Measurements from ENCODE around the gene CRB3. TPM values are rescaled to one million over a fixed set of nuclear protein-coding genes. Genes with fewer than 3 reads are reported as not detected.

Gene CRB3
- total RNA-seq, 4 donors from 2014 or later, result 0.75 TPM; not detected in 3

- H3K9me3 ChIP-seq, result no peaks in the 10 kb centered on the region
- no peaks in the 10 kb centered on the region for H3K4me1 ChIP-seq
- no peak overlapping the region for H3K4me3 ChIP-seq
- H3K27me3 ChIP-seq, result peaks cover 21 to 30% (median 30%) of the 10 kb centered on the region in 3 donors
- H3K36me3 ChIP-seq, result no peaks in the 10 kb centered on the region
- intact Hi-C loops (cut with DNase I; ENCODE audit: low total_unique reads) (no loop called here), in situ Hi-C loops (cut with MboI; ENCODE audit: low sequenced_read_pairs in 4 of 4) (no loop called here)
- ATAC-seq (no peak), DNase-seq (no peak)
- H3K27ac ChIP-seq, result no peak overlapping the region
- no peak for TF ChIP-seq POLR2A (IDR thresholded peaks at IDR 0.05)
- no peak for TF ChIP-seq CTCF (IDR thresholded peaks at IDR 0.05 in 4 of 5, conservative IDR thresholded peaks at IDR 0.05 in 1 of 5)
Measured at GRCh38 chr19:6499052-6499790, 35.1 kb downstream of the CRB3 start.

- Histone ChIP-seq H3K27me3 (peaks cover 21 to 30% (median 30%) of the 10 kb centered on the region in 3 donors), H3K27ac (no peak overlapping the region), H3K36me3 (no peaks in the 10 kb centered on the region), H3K4me3 (peak overlapping the region in 3 of 4 donors; percentile 48 to 52 (median 49)), H3K4me1 (no peaks in the 10 kb centered on the region), H3K9me3 (no peaks in the 10 kb centered on the region)
- in situ Hi-C loops (cut with MboI; ENCODE audit: low sequenced_read_pairs in 4 of 4) (loop anchor here in 3 of 4 donors (25.0 kb wide), 2 partner anchors 236 to 361 kb away; partner anchors contain the start of genes GPR108 (in 1 of the 3) and TRIP10 (in 1 of the 3)), intact Hi-C loops (cut with DNase I; ENCODE audit: low total_unique reads) (no loop called here)
- TF ChIP-seq CTCF (IDR thresholded peaks at IDR 0.05 in 4 of 5, conservative IDR thresholded peaks at IDR 0.05 in 1 of 5) (no peak), POLR2A (IDR thresholded peaks at IDR 0.05) (no peak)
- DNase-seq (no peak), ATAC-seq (no peak)
Measured at GRCh38 chr19:6500837-6501739, 37.0 kb downstream of the CRB3 start.

- peak within 1 kb of the TSS in 3 of 4 donors; percentile 21 to 54 (median 33) for H3K27ac ChIP-seq
- in situ Hi-C loops (cut with MboI; ENCODE audit: low sequenced_read_pairs in 4 of 4), result loop anchor here in 3 of 4 donors (25.0 kb wide), 2 partner anchors 235 to 360 kb away; partner anchors contain the start of genes GPR108 (in 1 of the 3) and TRIP10 (in 1 of the 3)
- no peak for ATAC-seq
Measured at GRCh38 chr19:6501740-6502648, 37.9 kb downstream of the CRB3 start, which contains the start of gene TUBB4A. Gene TUBB4A, minus strand, starts transcription at chr19:6502309. Its CDS starts 97 bp downstream, at chr19:6502212.

More at GRCh38 chr19:6501740-6502648, 37.9 kb downstream of the CRB3 start, which contains the start of gene TUBB4A:
- no peaks in the 10 kb centered on the region for H3K9me3 ChIP-seq
- H3K27me3 ChIP-seq, result peaks cover 21 to 30% (median 30%) of the 10 kb centered on the region in 3 donors
- no peaks in the 10 kb centered on the region for H3K4me1 ChIP-seq
- TF ChIP-seq CTCF (IDR thresholded peaks at IDR 0.05 in 4 of 5, conservative IDR thresholded peaks at IDR 0.05 in 1 of 5), result no peak
- TF ChIP-seq POLR2A (IDR thresholded peaks at IDR 0.05), result no peak
- intact Hi-C loops (cut with DNase I; ENCODE audit: low total_unique reads), result no loop called here
- DNase-seq, result no peak
- H3K4me3 ChIP-seq, result peak within 1 kb of the TSS; percentile 30 to 52 (median 48)
- no peaks in the 10 kb centered on the region for H3K36me3 ChIP-seq
